Loucy (cell line): ENCODE data around the gene DCD.

Source experiments
- CTCF ChIP-seq: fragments of 200-600 bp; sonication (generic); conservative IDR thresholded peaks from 2 replicates; pipeline ENCODE4 v1.5.1; 2014; ENCODE audit warnings: mild to moderate bottlenecking, antibody characterized with exemption, low read length
- EZH2phosphoT487 ChIP-seq: fragments of 200-600 bp; IDR thresholded peaks from 2 replicates; pipeline ENCODE4 v1.6.1; 2018; ENCODE audit warnings: antibody characterized with exemption, mild to moderate bottlenecking, moderate library complexity, borderline replicate concordance

- TF ChIP-seq CTCF (no peak), EZH2phosphoT487 (no peak)
Observed at GRCh38 chr12:54688309-54689033, 40.3 kb upstream of the DCD start.
